GM10847 (cell line): ENCODE results near the gene NEK6.

Experiments used
- POLR2A ChIP-seq: IDR thresholded peaks from 2 replicates; pipeline ENCODE4 v1.6.1; 2011; ENCODE audit not compliant: insufficient read length; ENCODE audit errors: extremely low read depth

NEK6 gene

GRCh38 chr9:124349675-124350493 lies 92.1 kb downstream of the NEK6 start:
- TF ChIP-seq POLR2A = no peak

GRCh38 chr9:124350494-124351263 lies 92.9 kb downstream of the NEK6 start:
- no peak for TF ChIP-seq POLR2A

- TF ChIP-seq POLR2A = no peak
Observed at GRCh38 chr9:124351672-124352468, 94.1 kb downstream of the NEK6 start.

- TF ChIP-seq POLR2A = no peak
Observed at GRCh38 chr9:124352616-124353015, 94.9 kb downstream of the NEK6 start.

- no peak for TF ChIP-seq POLR2A
Observed at GRCh38 chr9:124353166-124353768, 95.5 kb downstream of the NEK6 start.

- TF ChIP-seq POLR2A = no peak
Observed at GRCh38 chr9:124353811-124354274, 96.1 kb downstream of the NEK6 start.

GRCh38 chr9:124354346-124355038 lies 96.7 kb downstream of the NEK6 start:
- TF ChIP-seq POLR2A = peak; percentile 9

- peak; percentile 25 for TF ChIP-seq POLR2A
Observed at GRCh38 chr9:124355039-124355940, 97.5 kb downstream of the NEK6 start.

GRCh38 chr9:124355941-124356744 lies 98.4 kb downstream of the NEK6 start:
- no peak for TF ChIP-seq POLR2A

- TF ChIP-seq POLR2A = no peak
Observed at GRCh38 chr9:124356745-124357390, 99.1 kb downstream of the NEK6 start.

- TF ChIP-seq POLR2A = no peak
Observed at GRCh38 chr9:124357721-124358361, 100.1 kb downstream of the NEK6 start.

GRCh38 chr9:124358631-124359030 lies 100.9 kb downstream of the NEK6 start:
- no peak for TF ChIP-seq POLR2A
